ENCODE results near the gene PDRG1.

PDRG1 gene

DNA sequence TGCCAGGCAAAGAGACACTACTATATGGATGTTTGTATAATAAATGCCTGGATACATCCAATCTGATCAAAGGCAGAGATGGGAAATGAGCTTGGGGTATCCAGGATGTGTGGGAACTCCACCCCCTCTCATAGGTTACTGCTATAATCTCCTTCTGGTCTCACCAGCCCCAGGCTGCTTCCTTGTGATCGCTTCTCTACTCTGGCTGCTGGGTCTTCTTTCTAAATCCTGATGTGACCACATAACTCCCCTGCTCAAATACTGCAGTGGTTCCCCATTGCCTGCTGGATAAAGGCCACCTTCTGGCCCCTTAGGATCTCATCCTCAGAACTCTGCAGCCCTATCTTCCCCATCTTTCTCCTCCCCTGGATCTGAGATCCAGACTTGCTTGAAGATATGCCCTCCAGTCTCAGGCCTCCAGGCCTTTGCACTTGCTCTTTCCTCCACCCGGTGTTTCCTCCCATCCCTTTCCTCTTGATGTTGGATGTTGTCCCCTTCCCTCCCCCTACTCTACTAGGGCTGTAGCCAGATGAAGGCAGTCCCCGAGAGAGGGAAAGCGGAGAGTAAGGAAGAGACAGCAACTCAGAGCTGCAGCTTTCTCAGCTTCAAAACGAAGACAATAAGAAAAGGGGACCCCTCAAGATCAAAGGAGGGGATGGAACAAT, 15.3 kb upstream of the PDRG1 start:
- TF ChIP-seq POLR2AphosphoS5 (IDR thresholded peaks at IDR 0.05; ENCODE audit: low read depth, low read length) (no peak), TAF1 (IDR thresholded peaks at IDR 0.05; ENCODE audit: borderline replicate concordance, insufficient read depth, low read length) (no peak), SIN3A (IDR thresholded peaks at IDR 0.05; ENCODE audit: borderline replicate concordance, insufficient read depth, low read length) (no peak), FOXP2 (optimal IDR thresholded peaks at IDR 0.05; ENCODE audit: borderline replicate concordance, extremely low read depth, extremely low read length, insufficient read depth) (no peak)
- TF ChIP-seq, protein P1, sequence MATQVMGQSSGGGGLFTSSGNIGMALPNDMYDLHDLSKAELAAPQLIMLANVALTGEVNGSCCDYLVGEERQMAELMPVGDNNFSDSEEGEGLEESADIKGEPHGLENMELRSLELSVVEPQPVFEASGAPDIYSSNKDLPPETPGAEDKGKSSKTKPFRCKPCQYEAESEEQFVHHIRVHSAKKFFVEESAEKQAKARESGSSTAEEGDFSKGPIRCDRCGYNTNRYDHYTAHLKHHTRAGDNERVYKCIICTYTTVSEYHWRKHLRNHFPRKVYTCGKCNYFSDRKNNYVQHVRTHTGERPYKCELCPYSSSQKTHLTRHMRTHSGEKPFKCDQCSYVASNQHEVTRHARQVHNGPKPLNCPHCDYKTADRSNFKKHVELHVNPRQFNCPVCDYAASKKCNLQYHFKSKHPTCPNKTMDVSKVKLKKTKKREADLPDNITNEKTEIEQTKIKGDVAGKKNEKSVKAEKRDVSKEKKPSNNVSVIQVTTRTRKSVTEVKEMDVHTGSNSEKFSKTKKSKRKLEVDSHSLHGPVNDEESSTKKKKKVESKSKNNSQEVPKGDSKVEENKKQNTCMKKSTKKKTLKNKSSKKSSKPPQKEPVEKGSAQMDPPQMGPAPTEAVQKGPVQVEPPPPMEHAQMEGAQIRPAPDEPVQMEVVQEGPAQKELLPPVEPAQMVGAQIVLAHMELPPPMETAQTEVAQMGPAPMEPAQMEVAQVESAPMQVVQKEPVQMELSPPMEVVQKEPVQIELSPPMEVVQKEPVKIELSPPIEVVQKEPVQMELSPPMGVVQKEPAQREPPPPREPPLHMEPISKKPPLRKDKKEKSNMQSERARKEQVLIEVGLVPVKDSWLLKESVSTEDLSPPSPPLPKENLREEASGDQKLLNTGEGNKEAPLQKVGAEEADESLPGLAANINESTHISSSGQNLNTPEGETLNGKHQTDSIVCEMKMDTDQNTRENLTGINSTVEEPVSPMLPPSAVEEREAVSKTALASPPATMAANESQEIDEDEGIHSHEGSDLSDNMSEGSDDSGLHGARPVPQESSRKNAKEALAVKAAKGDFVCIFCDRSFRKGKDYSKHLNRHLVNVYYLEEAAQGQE (IDR thresholded peaks at IDR 0.05; ENCODE audit: insufficient read depth in 1 of 2, low read depth in 2 of 2, low read length in 2 of 2): no peak; a peak in 1 of 4 replicates

DNA sequence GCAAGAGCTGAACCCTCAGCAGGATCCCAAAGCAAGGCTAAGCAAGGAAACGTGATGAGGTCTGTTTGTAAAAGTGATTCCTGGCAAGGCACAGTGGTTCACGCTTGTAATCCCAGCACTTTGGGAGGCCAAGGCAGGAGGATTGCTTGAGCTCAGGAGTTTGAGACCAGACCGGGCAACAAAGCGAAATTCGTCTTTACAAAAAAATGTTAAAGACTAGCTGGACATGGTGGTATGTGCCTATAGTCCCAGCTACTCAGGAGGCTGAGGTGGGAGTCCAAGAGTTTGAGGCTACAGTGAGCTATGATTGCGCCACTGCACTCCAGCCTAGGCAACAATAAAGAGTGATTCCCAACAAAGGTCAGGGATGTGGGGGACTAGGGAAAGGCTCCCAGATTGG, 12.0 kb upstream of the PDRG1 start:
- TF ChIP-seq TAF1 (IDR thresholded peaks at IDR 0.05; ENCODE audit: borderline replicate concordance, insufficient read depth, low read length) (no peak), FOXP2 (optimal IDR thresholded peaks at IDR 0.05; ENCODE audit: borderline replicate concordance, extremely low read depth, extremely low read length, insufficient read depth) (no peak), SIN3A (IDR thresholded peaks at IDR 0.05; ENCODE audit: borderline replicate concordance, insufficient read depth, low read length) (no peak), POLR2AphosphoS5 (IDR thresholded peaks at IDR 0.05; ENCODE audit: low read depth, low read length) (no peak)
- TF ChIP-seq, protein P1 (IDR thresholded peaks at IDR 0.05; ENCODE audit: insufficient read depth in 1 of 2, low read depth in 2 of 2, low read length in 2 of 2): no peak

DNA sequence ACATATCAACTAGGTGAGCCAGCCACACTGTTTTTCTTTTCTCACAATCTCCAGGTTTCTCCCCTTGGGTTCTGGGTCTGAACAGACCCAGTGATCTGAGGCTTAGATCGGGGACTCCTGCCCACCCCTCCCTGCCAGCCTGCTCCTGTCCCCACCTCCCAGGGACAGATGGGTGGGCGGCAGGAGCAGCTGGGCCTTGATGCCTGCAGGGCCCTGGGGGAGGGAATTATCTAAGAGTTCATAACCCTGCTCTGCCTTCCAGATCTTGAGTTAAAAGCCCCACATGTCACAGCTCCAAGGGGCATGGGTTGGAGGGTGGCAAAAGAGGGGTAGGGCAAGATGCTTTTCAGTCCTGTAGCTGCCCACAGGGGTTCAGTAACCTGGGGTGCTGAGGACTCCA, 10.9 kb upstream of the PDRG1 start:
- TF ChIP-seq SIN3A (IDR thresholded peaks at IDR 0.05; ENCODE audit: borderline replicate concordance, insufficient read depth, low read length) (no peak), TAF1 (IDR thresholded peaks at IDR 0.05; ENCODE audit: borderline replicate concordance, insufficient read depth, low read length) (no peak), FOXP2 (optimal IDR thresholded peaks at IDR 0.05; ENCODE audit: borderline replicate concordance, extremely low read depth, extremely low read length, insufficient read depth) (no peak), POLR2AphosphoS5 (IDR thresholded peaks at IDR 0.05; ENCODE audit: low read depth, low read length) (no peak)
- TF ChIP-seq, protein P1 (IDR thresholded peaks at IDR 0.05; ENCODE audit: insufficient read depth in 1 of 2, low read depth in 2 of 2, low read length in 2 of 2): no peak

DNA sequence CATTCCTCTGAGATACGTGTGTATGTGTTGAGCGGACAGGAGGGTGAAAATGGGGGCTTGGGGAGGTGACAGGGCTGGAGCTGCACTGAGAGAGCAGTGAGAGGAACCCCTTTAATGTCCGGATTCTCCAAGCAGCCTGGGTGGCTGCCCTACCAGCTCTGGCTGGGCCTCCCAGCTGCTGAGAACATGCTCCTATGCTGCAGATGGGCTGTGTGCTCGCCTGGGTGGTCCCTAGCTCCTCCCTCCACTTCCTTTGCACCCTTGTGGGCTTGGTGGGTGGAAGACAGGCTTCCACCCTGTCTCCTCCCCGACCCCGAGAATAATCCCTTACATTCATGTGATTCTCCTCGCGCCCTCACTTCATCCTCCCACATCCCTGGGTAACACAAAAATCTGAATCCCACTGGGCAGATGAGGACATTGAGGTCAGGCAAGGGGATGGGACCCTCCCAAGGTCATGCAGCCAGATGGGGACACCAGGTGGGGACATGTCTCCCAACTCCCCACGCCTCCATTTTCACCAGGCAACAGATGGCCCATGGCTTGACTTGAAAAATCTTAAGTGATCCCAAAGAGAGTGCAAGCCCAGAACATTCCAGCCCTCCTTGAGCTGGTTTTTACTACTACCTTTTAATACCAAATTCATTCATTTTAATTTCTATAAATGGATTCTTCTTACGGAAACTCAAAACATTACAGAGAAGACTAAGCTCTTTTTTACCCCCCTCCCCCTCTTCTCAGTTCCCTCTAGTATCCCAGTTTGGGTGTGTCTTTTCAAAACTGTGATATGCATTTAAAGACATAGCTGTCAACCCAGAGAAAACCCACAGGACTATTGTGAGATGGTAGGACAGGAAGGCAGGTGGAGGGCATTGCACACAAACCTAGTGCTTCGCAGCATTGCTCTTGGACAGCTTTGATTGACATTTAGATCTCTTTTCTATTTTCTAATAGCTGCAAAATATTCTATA, 5.0 kb upstream of the PDRG1 start:
- TF ChIP-seq, protein P1 (IDR thresholded peaks at IDR 0.05; ENCODE audit: insufficient read depth in 1 of 2, low read depth in 2 of 2, low read length in 2 of 2): no peak
- TF ChIP-seq POLR2AphosphoS5 (IDR thresholded peaks at IDR 0.05; ENCODE audit: low read depth, low read length): no peak
- no peak for TF ChIP-seq TAF1 (IDR thresholded peaks at IDR 0.05; ENCODE audit: borderline replicate concordance, insufficient read depth, low read length)
- TF ChIP-seq SIN3A (IDR thresholded peaks at IDR 0.05; ENCODE audit: borderline replicate concordance, insufficient read depth, low read length): no peak
- TF ChIP-seq FOXP2 (optimal IDR thresholded peaks at IDR 0.05; ENCODE audit: borderline replicate concordance, extremely low read depth, extremely low read length, insufficient read depth): no peak
